K562 (cell line): Measurements from ENCODE around the gene GINS1. TPM values are rescaled to one million over a fixed set of nuclear protein-coding genes. Genes with fewer than 3 reads are reported as not detected.
A peak's percentile ranks its signal among the peaks of the same experiment; 100 is the strongest.

ENCODE experiments used
- ATAC-seq: fragments of 200-7000 bp; cut with Tn5 transposase; 3 replicates; pipeline ENCODE4 v1.9.1; 2020; ENCODE audit warnings: moderate library complexity
- BruUV-seq: library from RNA; stranded (reverse); fragments of 400-500 nt; replicated peaks from 2 replicates; lab custom pipeline; 2021; lab: Mats Ljungman, UMichigan
- CTCF ChIA-PET: fragments of 300-600 bp; formaldehyde crosslinking; extraction: SDS; loops from one replicate; lab custom pipeline; 2021; ENCODE audit warnings: low intra/inter-chr PET ratio; lab: Yijun Ruan, JAX
- POLR2A ChIA-PET: fragments of 300-600, 350-650 bp; sonication (Branson Sonifier 250); formaldehyde crosslinking; extraction: SDS; loops from one replicate; lab custom pipeline; 2021; ENCODE audit warnings: antibody characterized with exemption, inconsistent platforms; lab: Yijun Ruan, JAX
- DNase-seq, 4 experiments: peaks; one replicate each; pipeline versions ENCODE4 v3.0.0 to v3.0.0-alpha.2; 2011 to 2018; ENCODE audit warnings: low spot score in 3 of 4, mixed read lengths in 3 of 4; ENCODE audit errors: extremely low read depth in 1 of 4
- FAIRE-seq: peaks from 2 replicates; lab custom pipeline; 2011; peaks lifted over from hg19 to GRCh38; lab: Jason Lieb, UNC
- H2AFZ ChIP-seq: 2 replicates; pipeline ENCODE4 v1.6.0; 2011; ENCODE audit warnings: low read depth, low read length, control low read depth, inconsistent platforms
- H3K27ac ChIP-seq: fragments of 200-600 bp; 3 replicates; pipeline ENCODE4 v1.8.0; 2011; ENCODE audit warnings: low read depth, mild to moderate bottlenecking, control low read depth, inconsistent platforms, low read length, moderate library complexity, mixed read lengths; ENCODE audit errors: extremely low read depth
- H3K27me3 ChIP-seq, 2 experiments: fragments of 300-600 bp in 1 of 2; 2 replicates in 1 of 2; 3 replicates in 1 of 2; pipeline versions ENCODE4 v1.6.0 to v1.8.0; 2011; ENCODE audit warnings: inconsistent platforms in 2 of 2, low read length in 2 of 2, mild to moderate bottlenecking in 1 of 2, mixed read lengths in 1 of 2, moderate library complexity in 1 of 2; ENCODE audit not compliant: control insufficient read depth in 2 of 2, insufficient read depth in 2 of 2
- H3K36me3 ChIP-seq: fragments of 300-600 bp; 3 replicates; pipeline ENCODE4 v1.8.0; 2011; ENCODE audit warnings: mild to moderate bottlenecking, low read length, inconsistent platforms; ENCODE audit not compliant: control insufficient read depth, insufficient read depth
- H3K4me1 ChIP-seq, 2 experiments: fragments of 200-600 bp in 1 of 2; replicated peaks in 1 of 2; 2 replicates in 1 of 2; 3 replicates in 1 of 2; pipeline versions ENCODE4 v1.5.1 to v1.8.0; 2011; ENCODE audit warnings: inconsistent platforms in 2 of 2, low read length in 2 of 2, mild to moderate bottlenecking in 1 of 2, mixed read lengths in 1 of 2, moderate library complexity in 1 of 2; ENCODE audit not compliant: control insufficient read depth in 2 of 2, insufficient read depth in 2 of 2
- H3K4me2 ChIP-seq: 2 replicates; pipeline ENCODE4 v1.6.1; 2011; ENCODE audit warnings: low read length, control low read depth, inconsistent platforms, mixed read lengths; ENCODE audit not compliant: insufficient read depth
- H3K4me3 ChIP-seq: fragments of 200-600 bp; sonication (generic), shearing (Covaris generic); 2 replicates; pipeline ENCODE4 v1.5.1; 2016; ENCODE audit warnings: control low read depth, inconsistent platforms
- H3K79me2 ChIP-seq: fragments of 200-600 bp; 3 replicates; pipeline ENCODE4 v1.8.0; 2011; ENCODE audit warnings: low read length, inconsistent platforms; ENCODE audit not compliant: control insufficient read depth, insufficient read depth
- H3K9ac ChIP-seq, 2 experiments: 2 replicates each; pipeline versions ENCODE4 v1.6.0 to v1.6.1; 2011; ENCODE audit warnings: low read depth in 2 of 2, low read length in 2 of 2, control low read depth in 1 of 2, inconsistent platforms in 1 of 2, mild to moderate bottlenecking in 1 of 2, mixed read lengths in 1 of 2; ENCODE audit not compliant: insufficient read depth in 1 of 2
- H3K9me1 ChIP-seq: one replicate; pipeline ENCODE4 v1.6.0; 2011; ENCODE audit warnings: inconsistent platforms, mild to moderate bottlenecking, low read length, moderate library complexity; ENCODE audit not compliant: control insufficient read depth, insufficient read depth
- H3K9me3 ChIP-seq: replicated peaks from 2 replicates; pipeline ENCODE4 v1.5.1; 2011; ENCODE audit warnings: low read depth, low read length, inconsistent platforms; ENCODE audit not compliant: control insufficient read depth, insufficient read depth
- H4K20me1 ChIP-seq: replicated peaks from 2 replicates; pipeline ENCODE4 v1.6.1; 2011; ENCODE audit warnings: low read length, inconsistent platforms, mixed read lengths; ENCODE audit not compliant: control insufficient read depth, insufficient read depth
- CREM ChIP-seq: IDR thresholded peaks from 2 replicates; pipeline ENCODE4 v1.6.1; 2014; ENCODE audit warnings: antibody characterized with exemption, low read depth
- CTCF ChIP-seq, 3 experiments: IDR thresholded peaks in 2 of 3; conservative IDR thresholded peaks in 1 of 3; 2 replicates each; pipeline ENCODE4 v1.5.1; 2011 to 2012; ENCODE audit warnings: low read length in 3 of 3, mild to moderate bottlenecking in 3 of 3, control low read depth in 2 of 3, improper control_type of control experiment in 1 of 3, inconsistent platforms in 1 of 3, low read depth in 1 of 3, mixed read lengths in 1 of 3, moderate library complexity in 1 of 3; ENCODE audit not compliant: insufficient read depth in 2 of 3
- EGR1 ChIP-seq: fragments of 450-650 bp; conservative IDR thresholded peaks from 2 replicates; pipeline ENCODE4 v1.6.1; 2017; ENCODE audit warnings: mild to moderate bottlenecking
- ELK3 ChIP-seq: fragments of 450-650 bp; formaldehyde crosslinking; IDR thresholded peaks from 2 replicates; pipeline ENCODE4 v1.4.0; 2020; ENCODE audit warnings: mild to moderate bottlenecking
- MAX ChIP-seq: sonication (generic); formaldehyde crosslinking; IDR thresholded peaks from 2 replicates; pipeline ENCODE4 v1.9.0; 2022; ENCODE audit warnings: mild to moderate bottlenecking, missing genetic modification reagents
- NKRF ChIP-seq: fragments of 450-650 bp; IDR thresholded peaks from 2 replicates; pipeline ENCODE4 v1.6.1; 2016; ENCODE audit warnings: borderline replicate concordance
- SMC3 ChIP-seq: conservative IDR thresholded peaks from 2 replicates; pipeline ENCODE4 v1.6.1; 2011; ENCODE audit warnings: low read depth, low read length, improper control_type of control experiment; ENCODE audit not compliant: insufficient read depth
- TGIF2 ChIP-seq: sonication (generic); formaldehyde crosslinking; IDR thresholded peaks from 2 replicates; pipeline ENCODE4 v1.8.1; 2022; ENCODE audit warnings: mild to moderate bottlenecking, missing genetic modification reagents, moderate library complexity
- THAP7 ChIP-seq: fragments of 250-450 bp; sonication (Bioruptor Pico); IDR thresholded peaks from 2 replicates; pipeline ENCODE4 v1.5.0; 2021
- ZNF282 ChIP-seq: sonication (generic); formaldehyde crosslinking; IDR thresholded peaks from 2 replicates; pipeline ENCODE4 v1.8.1; 2023; ENCODE audit warnings: missing genetic modification reagents
- ZNF639 ChIP-seq, 2 experiments: fragments of 200-800 bp in 1 of 2; sonication (Bioruptor generic) in 1 of 2; sonication (generic) in 1 of 2; formaldehyde crosslinking in 1 of 2; IDR thresholded peaks in 1 of 2; conservative IDR thresholded peaks in 1 of 2; 2 replicates each; pipeline versions ENCODE4 v1.5.0 to v1.6.1; 2016 to 2020; ENCODE audit warnings: missing compliant biosample characterization in 1 of 2, missing genetic modification characterization in 1 of 2, missing genetic modification reagents in 1 of 2
- WGBS: fragments of 100-300 bp; shearing (Covaris generic); methylation state at CpG from one replicate; pipeline ENCODE4 v1.1.6; 2016; ENCODE audit warnings: low coverage, mixed read lengths; ENCODE audit not compliant: insufficient coverage; ENCODE audit errors: missing lambda C conversion rate; 5-methylcytosine and 5-hydroxymethylcytosine counted together
- in situ Hi-C: fragments of 300-500 bp; cut with MboI; formaldehyde crosslinking; loops from 4 replicates; pipeline ENCODE4 v1.15.0; 2018; ENCODE audit warnings: inconsistent platforms, mixed read lengths
- intact Hi-C: fragments of 100-400 bp; cut with micrococcal nuclease; formaldehyde crosslinking; loops from 2 replicates; pipeline ENCODE4 v1.14.2; 2022
- polyA plus RNA-seq, 8 experiments: library from polyadenylated mRNA; depleted of rRNA in 4 of 8; stranded (reverse) in 5 of 8; unstranded in 3 of 8; fragments of >200 nt; fragmentation: Nextera tagmentation in 2 of 8; fragmentation: Illumina TruSeq in 1 of 8; extraction: Ambion mirVana in 2 of 8; extraction: Trizol in 1 of 8; gene quantifications; 2 replicates each; pipeline versions ENCODE4 v1.2.1 to v1.2.3, GENCODE V29; 2011 to 2014; ENCODE audit warnings: inconsistent platforms in 1 of 8, missing spikeins in 1 of 8
- total RNA-seq, 7 experiments: library from RNA; depleted of rRNA in 6 of 7; stranded (reverse); fragments of >200 nt in 6 of 7; fragmentation: Illumina TruSeq in 2 of 7; extraction: Trizol in 2 of 7; gene quantifications; 2 replicates each; pipeline versions ENCODE4 v1.2.1 to v1.2.3, GENCODE V29; 2011 to 2021; ENCODE audit warnings: low replicate concordance in 1 of 7

GINS1 gene
- total and polyA plus RNA-seq, 9 of the 15 experiments (the other 6 are each of a cell fraction or from before 2014, with no cell fraction given): 13.1 to 31.8 (median 24.1) TPM

- WGBS: under 1% methylated on average over 9 of the region's 9 CpGs
- in situ Hi-C loops: no loop called here
- ChIA-PET POLR2A (no interaction called here), CTCF (no interaction called here)
- Histone ChIP-seq H2AFZ (no peak overlapping the region), H3K27me3 (peaks cover 0 to 32% of the 10 kb centered on the region in 2 experiments), H3K4me2 (no peak overlapping the region), H3K36me3 (no peaks in the 10 kb centered on the region), H3K9me1 (no peaks in the 10 kb centered on the region), H3K4me1 (no peaks in the 10 kb centered on the region), H3K9me3 (no peaks in the 10 kb centered on the region), H3K4me3 (no peak overlapping the region), H3K27ac (no peak overlapping the region), H3K79me2 (no peaks in the 10 kb centered on the region), H3K9ac (no peak overlapping the region), H4K20me1 (no peaks in the 10 kb centered on the region)
- intact Hi-C loops: no loop called here
- DNase-seq: no peak
- no peak for FAIRE-seq
- TF ChIP-seq CTCF (IDR thresholded peaks at IDR 0.05 in 2 of 3, conservative IDR thresholded peaks at IDR 0.05 in 1 of 3; ENCODE audit: insufficient read depth in 2 of 3, low read depth in 1 of 3, low read length in 3 of 3) (peak; percentile 11 to 38 (median 15); a peak in 2 of 6 replicates), THAP7 (CRISPR knock-in tag) (no peak), NKRF (no peak), EGR1 (no peak), ZNF639 (CRISPR knock-in tag; conservative IDR thresholded peaks at IDR 0.05 in 1 of 2, IDR thresholded peaks at IDR 0.05 in 1 of 2) (no peak), CREM (no peak), ZNF282 (CRISPR knock-in tag) (no peak), TGIF2 (CRISPR knock-in tag) (no peak), SMC3 (0 out of 2 replicates have a peak, but pooled peaks have one; percentile 11), ELK3 (CRISPR knock-in tag) (no peak), MAX (CRISPR knock-in tag) (no peak)
- ATAC-seq: 0 out of 3 replicates have a peak, but pooled peaks have one; percentile 53
- BruUV-seq: no TSS peak
Measured at GRCh38 chr20:25484224-25484846, 76.9 kb downstream of the GINS1 start.
